A549 (cell line): ENCODE measurements around the gene RFPL2. TPM values are rescaled to one million over a fixed set of nuclear protein-coding genes. Genes with fewer than 3 reads are reported as not detected.

Source experiments
- ATAC-seq, 2 experiments: fragments of 200-7000 bp in 1 of 2; fragments of >200 bp in 1 of 2; cut with Nextera tagmentation in 1 of 2; cut with Tn5 transposase in 1 of 2; 3 replicates each; pipeline versions ENCODE4 v1.8.0 to v1.9.1; 2018 to 2020; ENCODE audit warnings: mild to moderate bottlenecking in 1 of 2, moderate library complexity in 1 of 2
- CTCF ChIA-PET: fragments of 300-600 bp; sonication (Branson Sonifier 250); formaldehyde crosslinking; extraction: SDS; loops from one replicate; lab custom pipeline; 2021; ENCODE audit warnings: antibody characterized with exemption, inconsistent platforms; lab: Yijun Ruan, JAX
- POLR2A ChIA-PET: fragments of 350-600 bp; formaldehyde crosslinking; extraction: SDS; loops from one replicate; lab custom pipeline; 2021; ENCODE audit warnings: antibody characterized with exemption, inconsistent platforms; lab: Yijun Ruan, JAX
- DNase-seq, 2 experiments: peaks; one replicate each; pipeline versions ENCODE4 v3.0.0 to v3.0.0-alpha.2; 2011 to 2016; ENCODE audit warnings: low read depth in 1 of 2, low spot score in 1 of 2
- FAIRE-seq: peaks from 2 replicates; lab custom pipeline; 2011; peaks lifted over from hg19 to GRCh38; lab: Jason Lieb, UNC
- H3K27ac ChIP-seq, 2 experiments: fragments of >200 bp; sonication (Bioruptor Twin); formaldehyde crosslinking; 3 replicates each; pipeline ENCODE4 v1.5.1; 2016 to 2017
- H3K4me1 ChIP-seq: fragments of >200 bp; sonication (Bioruptor Twin); formaldehyde crosslinking; 3 replicates; pipeline ENCODE4 v1.6.1; 2016
- H3K4me2 ChIP-seq: fragments of >200 bp; sonication (Bioruptor Twin); formaldehyde crosslinking; 3 replicates; pipeline ENCODE4 v1.6.1; 2016
- H3K4me3 ChIP-seq: fragments of >200 bp; sonication (Bioruptor Twin); formaldehyde crosslinking; 3 replicates; pipeline ENCODE4 v1.5.1; 2016
- H3K9me3 ChIP-seq: fragments of >200 bp; sonication (Bioruptor Twin); formaldehyde crosslinking; 3 replicates; pipeline ENCODE4 v1.6.1; 2016
- CBX8 ChIP-seq: fragments of 200-600 bp; sonication (generic); IDR thresholded peaks from 2 replicates; pipeline ENCODE4 v1.6.1; 2016
- CHD2 ChIP-seq: fragments of 150-350 bp; IDR thresholded peaks from 2 replicates; pipeline ENCODE4 v1.6.1; 2014; ENCODE audit warnings: low read length; ENCODE audit not compliant: partially characterized antibody
- FOSL2 ChIP-seq, 2 experiments: fragments of 450-650 bp in 1 of 2; fragments of >200 bp in 1 of 2; sonication (Bioruptor Twin) in 1 of 2; formaldehyde crosslinking; IDR thresholded peaks; 2 replicates each; pipeline versions ENCODE4 v1.5.0 to v1.6.1; 2016 to 2020; ENCODE audit warnings: mild to moderate bottlenecking in 1 of 2, moderate library complexity in 1 of 2
- HDAC2 ChIP-seq: fragments of 200-600 bp; sonication (generic); IDR thresholded peaks from 2 replicates; pipeline ENCODE4 v1.6.1; 2016
- HOXA7 ChIP-seq: fragments of 250-450 bp; sonication (Bioruptor Pico); IDR thresholded peaks from 2 replicates; pipeline ENCODE4 v1.5.0; 2020; ENCODE audit warnings: mild to moderate bottlenecking, moderate library complexity
- HOXB5 ChIP-seq: fragments of 250-450 bp; sonication (Bioruptor Pico); IDR thresholded peaks from 2 replicates; pipeline ENCODE4 v1.5.0; 2020; ENCODE audit warnings: mild to moderate bottlenecking, moderate library complexity
- KDM1A ChIP-seq: fragments of 200-600 bp; sonication (generic); IDR thresholded peaks from 2 replicates; pipeline ENCODE4 v1.6.1; 2016; ENCODE audit warnings: low read depth, mild to moderate bottlenecking
- KDM5A ChIP-seq: fragments of 200-600 bp; sonication (generic); IDR thresholded peaks from 2 replicates; pipeline ENCODE4 v1.6.1; 2016; ENCODE audit warnings: antibody characterized with exemption, mild to moderate bottlenecking
- MAFK ChIP-seq: fragments of 450-650 bp; IDR thresholded peaks from 2 replicates; pipeline ENCODE4 v1.6.1; 2014; ENCODE audit not compliant: partially characterized antibody
- MYC ChIP-seq: IDR thresholded peaks from 2 replicates; pipeline ENCODE4 v1.6.1; 2012; ENCODE audit warnings: mild to moderate bottlenecking, inconsistent platforms, low read length, improper control_type of control experiment, borderline replicate concordance
- POLR2A ChIP-seq: IDR thresholded peaks from 2 replicates; pipeline ENCODE4 v1.6.1; 2012; ENCODE audit warnings: mild to moderate bottlenecking, low read length
- RAD21 ChIP-seq, 2 experiments: fragments of >200 bp in 1 of 2; sonication (Bioruptor Twin) in 1 of 2; formaldehyde crosslinking in 1 of 2; IDR thresholded peaks in 1 of 2; conservative IDR thresholded peaks in 1 of 2; 2 replicates in 1 of 2; 3 replicates in 1 of 2; pipeline ENCODE4 v1.6.1; 2012 to 2018; ENCODE audit warnings: inconsistent platforms in 1 of 2
- RCOR1 ChIP-seq: fragments of 150-350 bp; IDR thresholded peaks from 2 replicates; pipeline ENCODE4 v1.6.1; 2014; ENCODE audit warnings: antibody characterized with exemption, low read length, low read depth
- TP53 ChIP-seq: fragments of 250-450 bp; sonication (Bioruptor Pico); IDR thresholded peaks from 2 replicates; pipeline ENCODE4 v1.5.0; 2021; ENCODE audit warnings: mild to moderate bottlenecking, moderate library complexity
- WGBS: methylation state at CpG from one replicate; pipeline ENCODE4 v1.1.6; 2017; ENCODE audit errors: missing lambda C conversion rate; 5-methylcytosine and 5-hydroxymethylcytosine counted together
- polyA minus RNA-seq: library from RNA; depleted of rRNA, polyadenylated mRNA; stranded (reverse); fragments of >200 nt; gene quantifications from 2 replicates; pipeline ENCODE4 v1.2.3, GENCODE V29; 2011; rRNA and poly(A)+ RNA removed
- polyA plus RNA-seq, 4 experiments: library from polyadenylated mRNA; depleted of rRNA in 3 of 4; stranded (reverse); fragments of >200 nt; fragmentation: RNase III in 1 of 4; extraction: RNeasy Plus Mini Kit Qiagen cat#74134 plus additional on column Dnase treatment in 1 of 4; gene quantifications; 2 replicates in 3 of 4; 3 replicates in 1 of 4; pipeline ENCODE4 v1.2.3, GENCODE V29; 2011 to 2017
- TF ChIP-seq, protein P1 (sequence below): fragments of >200 bp; sonication (Bioruptor Twin); formaldehyde crosslinking; IDR thresholded peaks from 3 replicates; pipeline ENCODE4 v1.5.1; 2016
- TF ChIP-seq, protein P2 (sequence below): IDR thresholded peaks from 2 replicates; pipeline ENCODE4 v1.6.1; 2012
- TF ChIP-seq, protein P3 (sequence below): IDR thresholded peaks from 2 replicates; pipeline ENCODE4 v1.6.1; 2012; ENCODE audit warnings: low read depth, borderline replicate concordance
- TF ChIP-seq, protein P4 (sequence below): fragments of >200 bp; sonication (Bioruptor Twin); formaldehyde crosslinking; IDR thresholded peaks from 2 replicates; pipeline ENCODE4 v1.6.1; 2016

RFPL2 gene
- polyA plus RNA-seq (2011; rRNA removed) (0.19 and 0.32 TPM in 2 replicates), polyA plus RNA-seq (2017; fragmentation: RNase III; extraction: RNeasy Plus Mini Kit Qiagen cat#74134 plus additional on column Dnase treatment) (0.17 to 0.30 TPM (median 0.25 TPM) in 3 replicates), polyA minus RNA-seq (not detected in 2 replicates)
- polyA plus RNA-seq (2012; cell fraction: cytosol; rRNA removed), result 0.09 and 0.12 TPM in 2 replicates
- 0.25 and 0.43 TPM in 2 replicates for polyA plus RNA-seq (2012; cell fraction: nucleus; rRNA removed)

DNA sequence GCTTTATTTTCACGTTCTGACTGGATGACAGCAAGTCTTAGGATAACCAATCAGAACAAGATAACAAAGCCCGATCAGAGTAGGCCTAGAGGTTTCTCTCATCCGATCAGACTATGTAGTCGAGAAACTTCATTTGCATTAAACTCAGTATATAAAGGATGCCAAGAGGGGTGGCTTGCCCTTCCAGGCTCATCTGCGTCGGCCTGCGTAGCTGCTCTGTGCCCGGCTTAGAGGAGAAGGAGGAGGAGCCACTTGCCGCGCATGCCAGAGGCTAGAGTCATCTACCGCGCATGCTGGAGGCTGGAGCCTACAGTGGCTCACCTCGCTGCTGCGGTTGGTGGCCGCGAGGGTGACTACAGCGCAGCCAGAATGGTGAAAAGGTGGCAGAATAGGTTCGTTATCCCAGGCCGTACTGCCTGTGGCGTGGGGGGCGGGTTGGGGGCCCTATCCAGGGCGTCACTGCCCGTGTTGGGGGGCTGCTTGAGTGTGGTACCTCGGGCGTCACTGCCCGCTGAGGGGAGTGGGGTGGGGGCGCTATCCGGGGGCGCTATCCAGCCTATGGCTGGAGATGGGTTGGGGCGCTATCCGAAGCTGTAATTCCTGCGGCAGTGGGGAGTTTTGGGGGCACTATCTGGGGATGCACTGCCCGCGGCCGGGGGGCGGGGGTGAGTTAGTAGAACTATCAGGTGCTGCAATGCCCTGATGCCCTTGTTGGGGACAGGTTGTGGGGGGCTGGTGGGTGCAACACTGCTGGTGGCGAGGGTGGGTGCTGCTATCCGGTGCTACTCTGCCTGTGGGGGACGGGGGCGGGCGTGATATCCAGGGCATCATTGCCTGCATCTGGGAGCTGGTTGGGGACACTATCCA lies at the start of gene RFPL2:
Gene RFPL2 (minus strand): TSS at position 218 of the 867 bp plus-strand sequence. CDS start 2,622 bp downstream, outside the sequence.
- peak within 1 kb of the TSS; percentile 99 for H3K4me2 ChIP-seq
- TF ChIP-seq POLR2A (peak; percentile 81), CHD2 (no peak), FOSL2 (IDR thresholded peaks at IDR 0.05) (no peak), FOSL2 (CRISPR knock-in tag; IDR thresholded peaks at IDR 0.05) (peak; percentile 9; the same call in 1 of the 2 replicates), RAD21 (conservative IDR thresholded peaks at IDR 0.05 in 1 of 2, IDR thresholded peaks at IDR 0.05 in 1 of 2) (no peak), HOXB5 (CRISPR knock-in tag) (no peak), KDM1A (no peak)
- TF ChIP-seq, protein P1, sequence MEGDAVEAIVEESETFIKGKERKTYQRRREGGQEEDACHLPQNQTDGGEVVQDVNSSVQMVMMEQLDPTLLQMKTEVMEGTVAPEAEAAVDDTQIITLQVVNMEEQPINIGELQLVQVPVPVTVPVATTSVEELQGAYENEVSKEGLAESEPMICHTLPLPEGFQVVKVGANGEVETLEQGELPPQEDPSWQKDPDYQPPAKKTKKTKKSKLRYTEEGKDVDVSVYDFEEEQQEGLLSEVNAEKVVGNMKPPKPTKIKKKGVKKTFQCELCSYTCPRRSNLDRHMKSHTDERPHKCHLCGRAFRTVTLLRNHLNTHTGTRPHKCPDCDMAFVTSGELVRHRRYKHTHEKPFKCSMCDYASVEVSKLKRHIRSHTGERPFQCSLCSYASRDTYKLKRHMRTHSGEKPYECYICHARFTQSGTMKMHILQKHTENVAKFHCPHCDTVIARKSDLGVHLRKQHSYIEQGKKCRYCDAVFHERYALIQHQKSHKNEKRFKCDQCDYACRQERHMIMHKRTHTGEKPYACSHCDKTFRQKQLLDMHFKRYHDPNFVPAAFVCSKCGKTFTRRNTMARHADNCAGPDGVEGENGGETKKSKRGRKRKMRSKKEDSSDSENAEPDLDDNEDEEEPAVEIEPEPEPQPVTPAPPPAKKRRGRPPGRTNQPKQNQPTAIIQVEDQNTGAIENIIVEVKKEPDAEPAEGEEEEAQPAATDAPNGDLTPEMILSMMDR, result no peak
- TF ChIP-seq, protein P2, sequence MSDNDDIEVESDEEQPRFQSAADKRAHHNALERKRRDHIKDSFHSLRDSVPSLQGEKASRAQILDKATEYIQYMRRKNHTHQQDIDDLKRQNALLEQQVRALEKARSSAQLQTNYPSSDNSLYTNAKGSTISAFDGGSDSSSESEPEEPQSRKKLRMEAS, result peak; percentile 66
- TF ChIP-seq, protein P3, sequence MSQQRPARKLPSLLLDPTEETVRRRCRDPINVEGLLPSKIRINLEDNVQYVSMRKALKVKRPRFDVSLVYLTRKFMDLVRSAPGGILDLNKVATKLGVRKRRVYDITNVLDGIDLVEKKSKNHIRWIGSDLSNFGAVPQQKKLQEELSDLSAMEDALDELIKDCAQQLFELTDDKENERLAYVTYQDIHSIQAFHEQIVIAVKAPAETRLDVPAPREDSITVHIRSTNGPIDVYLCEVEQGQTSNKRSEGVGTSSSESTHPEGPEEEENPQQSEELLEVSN, result peak; percentile 42; the same call in 1 of the 2 replicates
- TF ChIP-seq, all 56 proteins: peak for 4
- peak; percentile 80 to 88 for ATAC-seq
- Histone ChIP-seq H3K4me1 (peaks cover 7% of the 10 kb centered on the region; the same call in 1 of the 3 replicates), H3K4me3 (peak within 1 kb of the TSS; percentile 60), H3K27ac (peak within 1 kb of the TSS; percentile 76 to 88), H3K9me3 (no peaks in the 10 kb centered on the region)
- 4% methylated on average over 4 of the region's 41 CpGs for WGBS
- DNase-seq, result peak; percentile 58 to 75
- no peak for FAIRE-seq
- ChIA-PET CTCF (interaction anchor here (0.6 to 1.6 kb wide), 3 partner anchors 61 to 176 kb away, joined by 3 to 7 read pairs (median 3); no protein-coding TSS in a partner anchor), POLR2A (no interaction called here)

DNA sequence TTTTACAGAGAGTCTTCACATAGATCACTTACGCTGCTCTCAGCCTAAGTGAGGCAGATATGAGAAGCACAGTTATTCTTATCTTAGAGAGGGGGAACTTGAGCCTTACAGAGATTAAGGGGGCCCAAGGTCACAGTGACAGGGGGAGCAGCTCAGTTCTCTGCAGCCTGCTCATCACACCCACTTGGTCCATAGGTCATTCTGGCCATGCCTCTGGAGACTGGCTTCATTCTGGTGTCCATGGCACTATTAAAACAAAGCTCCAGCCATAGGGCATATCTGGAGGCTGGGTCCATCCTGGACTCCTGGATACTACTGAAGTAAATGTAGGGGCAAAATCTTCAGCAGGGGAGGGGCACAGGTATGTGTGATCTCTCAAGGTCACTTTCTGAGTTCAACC lies 44.4 kb upstream of the RFPL2 start:
- 96% methylated on average over 1 of the region's 1 CpG for WGBS
- DNase-seq, result no peak
- no peak overlapping the region for H3K27ac ChIP-seq
- FAIRE-seq, result no peak
- CTCF ChIA-PET, result interaction anchor here (1.9 kb wide), 1 partner anchor 17 kb away, joined by 10 read pairs; no protein-coding TSS in a partner anchor
- POLR2A ChIA-PET, result no interaction called here
- no peak overlapping the region for H3K4me3 ChIP-seq
- ATAC-seq, result no peak
- TF ChIP-seq HDAC2, result no peak
- H3K4me2 ChIP-seq, result no peak overlapping the region
- H3K9me3 ChIP-seq, result no peaks in the 10 kb centered on the region
- H3K4me1 ChIP-seq, result peaks cover 11% of the 10 kb centered on the region

DNA sequence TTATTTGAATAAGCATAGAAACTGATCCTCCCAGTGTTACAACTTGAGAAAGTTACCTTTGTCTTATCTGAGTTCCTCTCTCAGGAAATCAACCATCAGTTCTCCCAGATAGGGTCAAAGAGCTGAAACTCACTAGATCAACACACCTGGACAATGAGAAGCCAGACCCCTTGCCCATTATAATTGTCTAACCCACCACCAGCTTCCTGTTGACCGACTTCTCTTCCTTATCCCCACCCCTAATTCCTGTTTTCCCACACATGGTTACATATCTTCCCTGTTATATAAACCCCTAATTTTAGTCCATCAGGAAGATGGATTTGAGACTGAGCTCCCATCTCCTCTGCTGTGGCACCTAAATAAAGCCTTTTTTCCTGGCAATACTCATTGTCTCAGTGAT lies 43.4 kb upstream of the RFPL2 start:
- ChIA-PET POLR2A (no interaction called here), CTCF (interaction anchor here (1.7 kb wide), 1 partner anchor 18 kb away, joined by 6 read pairs; no protein-coding TSS in a partner anchor)
- 52% methylated on average over 1 of the region's 1 CpG for WGBS
- no peak for ATAC-seq
- TF ChIP-seq CBX8, result no peak
- no peak for TF ChIP-seq HOXA7 (CRISPR knock-in tag)
- TF ChIP-seq HDAC2, result no peak
- no peak for TF ChIP-seq RCOR1
- TF ChIP-seq, protein P3, result no peak
- TF ChIP-seq KDM5A, result no peak
- no peak for TF ChIP-seq MAFK
- TF ChIP-seq TP53, result no peak
- no peak for TF ChIP-seq KDM1A
- TF ChIP-seq, protein P4, sequence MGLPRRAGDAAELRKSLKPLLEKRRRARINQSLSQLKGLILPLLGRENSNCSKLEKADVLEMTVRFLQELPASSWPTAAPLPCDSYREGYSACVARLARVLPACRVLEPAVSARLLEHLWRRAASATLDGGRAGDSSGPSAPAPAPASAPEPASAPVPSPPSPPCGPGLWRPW, result no peak
- no peak for TF ChIP-seq MYC
- no peak for TF ChIP-seq CHD2
- no peaks in the 10 kb centered on the region for H3K9me3 ChIP-seq
- H3K4me3 ChIP-seq, result no peak overlapping the region
- no peak overlapping the region for H3K4me2 ChIP-seq
- no peak for DNase-seq
- H3K4me1 ChIP-seq, result peaks cover 11% of the 10 kb centered on the region
- FAIRE-seq, result no peak
- H3K27ac ChIP-seq, result no peak overlapping the region
